HG02870 (cell line): ENCODE measurements around the gene SLC35A5.
A peak's percentile ranks its signal among the peaks of the same experiment; 100 is the strongest.

Experiments used
- ATAC-seq: cut with Tn5 transposase; IDR thresholded peaks from one replicate; pipeline ENCODE4 v1.9.1; 2021; ENCODE audit warnings: mild to moderate bottlenecking, moderate library complexity; ENCODE audit not compliant: unreplicated experiment

SLC35A5 gene

DNA sequence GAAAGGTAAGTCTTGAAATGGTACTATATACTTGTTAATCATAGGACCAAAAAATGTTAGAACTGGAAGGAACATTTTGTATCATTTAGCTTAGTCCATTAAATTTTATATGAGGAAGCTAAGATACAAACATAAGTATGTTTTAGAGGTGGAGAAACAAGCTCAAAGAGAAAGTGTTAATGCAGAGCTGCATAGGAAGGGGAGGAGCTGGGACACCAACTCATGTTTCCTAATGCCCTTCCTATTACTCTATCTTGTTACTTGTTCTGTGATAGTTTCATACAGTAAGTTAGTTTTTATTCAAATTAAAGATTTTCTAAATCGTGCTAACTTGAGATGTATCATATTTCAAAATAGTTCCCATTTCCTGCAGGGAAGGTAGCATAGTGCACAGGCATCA, 7.4 kb downstream of the SLC35A5 start:
- ATAC-seq: no peak

- no peak for ATAC-seq
These were observed 10.9 kb downstream of the SLC35A5 start for GRCh38 chr3:112572701-112573100.

- ATAC-seq: no peak
These were observed 17.4 kb downstream of the SLC35A5 start for GRCh38 chr3:112579232-112579631.

GRCh38 chr3:112579697-112580096, 17.9 kb downstream of the SLC35A5 start:
- ATAC-seq: no peak

GRCh38 chr3:112582244-112582874, 20.5 kb downstream of the SLC35A5 start:
- no peak for ATAC-seq

DNA sequence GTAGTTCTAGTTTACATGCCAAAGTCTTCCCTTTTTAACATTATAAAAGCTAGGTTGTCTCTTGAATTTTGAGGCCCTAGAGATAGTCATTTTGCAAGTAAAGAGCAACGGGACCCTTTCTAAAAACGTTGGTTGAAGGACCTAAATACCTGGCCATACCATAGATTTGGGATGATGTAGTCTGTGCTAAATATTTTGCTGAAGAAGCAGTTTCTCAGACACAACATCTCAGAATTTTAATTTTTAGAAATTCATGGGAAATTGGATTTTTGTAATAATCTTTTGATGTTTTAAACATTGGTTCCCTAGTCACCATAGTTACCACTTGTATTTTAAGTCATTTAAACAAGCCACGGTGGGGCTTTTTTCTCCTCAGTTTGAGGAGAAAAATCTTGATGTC, 21.3 kb downstream of the SLC35A5 start:
- no peak for ATAC-seq

- ATAC-seq: no peak
These were observed 23.9 kb downstream of the SLC35A5 start for GRCh38 chr3:112585782-112586181.

- ATAC-seq: no peak
These were observed 25.5 kb downstream of the SLC35A5 start for GRCh38 chr3:112587336-112587735.

GRCh38 chr3:112593258-112593657, 31.4 kb downstream of the SLC35A5 start:
- no peak for ATAC-seq

- no peak for ATAC-seq
These were observed 33.0 kb downstream of the SLC35A5 start for GRCh38 chr3:112594856-112595255.

GRCh38 chr3:112597945-112598344, 36.1 kb downstream of the SLC35A5 start:
- ATAC-seq: no peak

DNA sequence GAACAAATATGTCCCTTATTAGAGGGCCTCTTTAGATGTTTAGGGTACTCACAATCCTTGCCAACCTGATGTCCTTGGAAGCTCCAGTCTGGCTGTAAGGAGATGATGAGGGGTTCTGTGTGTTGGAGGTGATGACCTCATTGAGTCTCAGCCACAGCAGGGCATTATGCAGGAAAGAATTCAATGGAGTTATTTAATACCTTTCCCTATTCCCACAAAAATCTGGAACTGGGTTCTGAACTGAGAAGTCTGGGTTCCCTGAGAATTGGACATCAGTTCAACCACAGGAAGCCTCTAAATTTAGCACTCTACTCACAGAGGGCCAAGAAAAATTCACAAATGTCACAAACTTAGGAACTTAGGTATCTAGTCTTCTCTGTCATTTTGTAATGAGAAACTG, 36.9 kb downstream of the SLC35A5 start:
- no peak for ATAC-seq

GRCh38 chr3:112602217-112602838, 40.5 kb downstream of the SLC35A5 start:
- peak; percentile 84 for ATAC-seq

DNA sequence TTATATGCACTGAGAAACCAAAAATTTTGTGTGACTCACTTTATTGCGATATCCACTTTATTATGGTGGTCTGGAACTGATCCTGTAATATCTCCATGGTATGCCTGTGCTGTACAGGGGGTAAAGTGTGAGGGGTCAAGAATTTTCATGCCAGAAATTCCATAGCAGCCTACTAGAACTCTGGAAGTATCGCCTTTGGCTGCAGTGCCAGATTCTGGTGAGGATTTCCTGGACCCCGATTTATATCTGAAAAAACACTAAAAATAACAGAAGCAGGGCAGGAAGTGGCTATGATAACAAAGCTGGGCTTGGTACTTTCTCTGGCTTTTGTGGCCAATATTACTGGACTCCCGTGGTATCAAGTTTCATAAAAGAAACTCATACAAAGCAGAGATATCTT, 42.7 kb downstream of the SLC35A5 start:
- ATAC-seq: no peak

DNA sequence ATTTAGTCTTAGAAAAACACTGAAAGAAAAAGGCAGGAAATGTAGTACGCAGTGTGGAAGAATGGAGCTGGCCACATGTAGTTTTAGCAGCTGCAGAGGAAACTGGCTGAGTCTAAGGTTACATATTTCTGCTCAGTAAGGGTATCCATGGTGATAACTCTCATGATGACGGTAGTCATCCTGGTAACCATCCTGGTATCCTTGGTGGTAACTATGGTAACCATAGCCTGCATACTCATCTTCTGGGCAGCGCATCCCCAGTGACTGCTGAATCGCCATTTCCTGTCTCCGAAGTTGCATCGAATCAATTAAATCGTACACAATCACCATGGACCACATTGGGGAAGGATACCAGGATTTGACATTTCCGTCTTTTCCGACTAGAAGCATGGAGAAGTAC, 43.4 kb downstream of the SLC35A5 start:
- ATAC-seq: no peak

GRCh38 chr3:112606098-112606497, 44.3 kb downstream of the SLC35A5 start:
- no peak for ATAC-seq

GRCh38 chr3:112607863-112608262, 46.0 kb downstream of the SLC35A5 start:
- no peak for ATAC-seq

DNA sequence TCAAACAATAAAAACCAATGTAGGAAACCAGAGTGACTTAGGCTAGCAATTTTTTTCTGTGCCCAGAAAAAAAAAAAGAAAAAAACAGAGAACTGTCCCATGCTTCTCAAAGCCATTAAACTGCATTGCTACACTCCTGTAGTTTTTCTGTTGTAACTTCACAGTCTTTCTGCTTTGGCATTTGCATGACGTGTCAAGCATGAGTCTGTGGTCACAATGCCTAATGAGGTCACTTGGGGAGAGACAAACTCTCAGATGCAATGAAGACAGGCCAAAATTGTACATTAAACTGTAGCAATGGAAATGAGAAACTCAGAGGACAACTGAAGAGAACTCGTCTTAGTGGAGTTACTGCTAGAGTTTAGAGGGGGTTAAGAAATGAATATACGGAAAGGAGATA, 48.3 kb downstream of the SLC35A5 start:
- no peak for ATAC-seq

- no peak for ATAC-seq
These were observed 50.1 kb downstream of the SLC35A5 start for GRCh38 chr3:112611752-112612515.

- no peak for ATAC-seq
These were observed 54.3 kb downstream of the SLC35A5 start for GRCh38 chr3:112615989-112616731.

DNA sequence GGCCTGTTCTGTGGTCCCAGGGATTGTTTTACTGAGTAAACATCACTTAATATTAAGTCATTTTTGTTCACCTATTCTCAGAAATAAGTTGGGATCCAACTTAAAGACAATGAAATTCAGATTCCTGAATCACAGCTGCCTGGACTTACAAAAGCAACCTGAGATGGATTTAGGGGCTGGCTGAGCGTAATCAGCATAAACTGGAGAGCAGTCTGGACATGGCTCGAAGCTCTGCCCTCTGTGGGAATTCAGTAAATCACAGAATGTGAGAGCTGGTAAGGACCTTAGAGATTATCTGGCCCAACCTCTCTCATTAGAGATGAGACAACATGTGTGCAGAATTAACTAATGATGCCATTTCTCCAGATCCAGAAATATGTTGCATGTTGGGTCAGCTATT, 55.4 kb downstream of the SLC35A5 start:
- ATAC-seq: no peak
